Activated CD4-positive, alpha-beta T cell treated with anti-CD3 and anti-CD28 coated beads, Interleukin-2, amount 10 ng/mL, durations not matched to agents 7 days and 5 days (primary cell): ENCODE results near the gene RIPOR3. TPM values are rescaled to one million over a fixed set of nuclear protein-coding genes. Genes with fewer than 3 reads are reported as not detected.
"Not testable (repeated sequence)": the region's sequence is repeated elsewhere in the genome, so short reads cannot be mapped to it uniquely, and the experiment has no call there.

Experiments used
- CTCF ChIA-PET: fragments of 350-600 bp; sonication (Branson Sonifier 250); formaldehyde crosslinking; loops from one replicate; lab custom pipeline; 2021; ENCODE audit warnings: antibody characterized with exemption; lab: Charles Lee
- POLR2A ChIA-PET: fragments of 350-600 bp; sonication (Branson Sonifier 250); formaldehyde crosslinking; loops from one replicate; lab custom pipeline; 2021; ENCODE audit warnings: antibody characterized with exemption; lab: Charles Lee
- DNase-seq: peaks from one replicate; pipeline ENCODE4 v3.0.0-alpha.2; 2020
- H3K27ac Mint-ChIP-seq: one replicate; pipeline ENCODE4 v1.8.0; 2021; ENCODE audit warnings: mild to moderate bottlenecking, moderate library complexity, mixed read lengths
- H3K27me3 Mint-ChIP-seq: one replicate; pipeline ENCODE4 v1.8.0; 2021; ENCODE audit warnings: mixed read lengths
- H3K36me3 Mint-ChIP-seq: one replicate; pipeline ENCODE4 v1.8.0; 2021; ENCODE audit warnings: low read depth, mixed read lengths
- H3K4me1 Mint-ChIP-seq: one replicate; pipeline ENCODE4 v1.8.0; 2021; ENCODE audit warnings: mixed read lengths
- H3K4me3 Mint-ChIP-seq: one replicate; pipeline ENCODE4 v1.8.0; 2021; ENCODE audit warnings: mild to moderate bottlenecking, moderate library complexity, mixed read lengths
- H3K9me3 Mint-ChIP-seq: one replicate; pipeline ENCODE4 v1.8.0; 2021; ENCODE audit warnings: mixed read lengths
- total RNA-seq, 2 experiments: library from RNA; stranded (reverse); gene quantifications; one replicate each; pipeline ENCODE4 v1.2.3, GENCODE V29; 2021

The RIPOR3 gene
- total RNA-seq, 2 experiments from 2014 or later = not detected

- peaks cover 29% of the 10 kb centered on the region for H3K36me3 Mint-ChIP-seq
- H3K9me3 Mint-ChIP-seq = no peaks in the 10 kb centered on the region
- H3K4me1 Mint-ChIP-seq = peaks cover 40% of the 10 kb centered on the region
- H3K27me3 Mint-ChIP-seq = no peaks in the 10 kb centered on the region
- no peak overlapping the region for H3K4me3 Mint-ChIP-seq
- ChIA-PET CTCF (interaction anchor here (0.7 to 4.0 kb wide), 7 partner anchors 11 to 41 kb away, joined by 3 to 13 read pairs (median 4); partner anchors contain the start of gene PTPN1), POLR2A (interaction anchor here (0.6 kb wide), 1 partner anchor 199 kb away, joined by 6 read pairs; no protein-coding TSS in a partner anchor)
- DNase-seq = no peak
- H3K27ac Mint-ChIP-seq = peak overlapping the region; percentile 70
Measured at GRCh38 chr20:50550531-50550930, 140.8 kb downstream of the RIPOR3 start.

- Mint-ChIP-seq H3K27ac (peak overlapping the region; percentile 86), H3K27me3 (no peaks in the 10 kb centered on the region), H3K4me1 (peaks cover 52% of the 10 kb centered on the region), H3K36me3 (peaks cover 36% of the 10 kb centered on the region), H3K4me3 (no peak overlapping the region), H3K9me3 (no peaks in the 10 kb centered on the region)
- ChIA-PET CTCF (interaction anchor here (0.7 to 2.1 kb wide), 10 partner anchors 11 to 247 kb away, joined by 3 to 7 read pairs (median 4); partner anchors contain the start of gene BCAS4), POLR2A (no interaction called here)
- DNase-seq = no peak
Measured at GRCh38 chr20:50548396-50548795, 142.9 kb downstream of the RIPOR3 start.

GRCh38 chr20:50547964-50548363, 143.4 kb downstream of the RIPOR3 start:
- ChIA-PET CTCF (interaction anchor here (0.7 to 2.1 kb wide), 6 partner anchors 14 to 247 kb away, joined by 3 to 7 read pairs (median 4); partner anchors contain the start of gene BCAS4), POLR2A (no interaction called here)
- Mint-ChIP-seq H3K27me3 (no peaks in the 10 kb centered on the region), H3K4me3 (no peak overlapping the region), H3K4me1 (peaks cover 55% of the 10 kb centered on the region), H3K9me3 (no peaks in the 10 kb centered on the region), H3K27ac (peak overlapping the region; percentile 86), H3K36me3 (peaks cover 38% of the 10 kb centered on the region)
- DNase-seq = no peak

- Mint-ChIP-seq H3K4me3 (peak overlapping the region; percentile 72), H3K36me3 (peaks cover 46% of the 10 kb centered on the region), H3K4me1 (peaks cover 66% of the 10 kb centered on the region), H3K27ac (peak overlapping the region; percentile 88), H3K27me3 (no peaks in the 10 kb centered on the region), H3K9me3 (no peaks in the 10 kb centered on the region)
- ChIA-PET CTCF (interaction anchor here (0.6 to 1.8 kb wide), 4 partner anchors 17 to 418 kb away, joined by 3 to 7 read pairs (median 4); no protein-coding TSS in a partner anchor), POLR2A (no interaction called here)
- peak; percentile 38 for DNase-seq
Measured at GRCh38 chr20:50546729-50547314, 144.5 kb downstream of the RIPOR3 start.

- no peak overlapping the region for H3K4me3 Mint-ChIP-seq
- no peaks in the 10 kb centered on the region for H3K9me3 Mint-ChIP-seq
- no peak for DNase-seq
- H3K27me3 Mint-ChIP-seq = no peaks in the 10 kb centered on the region
- ChIA-PET CTCF (interaction anchor here (1.2 to 1.4 kb wide), 2 partner anchors 9 to 81 kb away, joined by 4 to 6 read pairs; no protein-coding TSS in a partner anchor), POLR2A (no interaction called here)
- peaks cover 83% of the 10 kb centered on the region for H3K4me1 Mint-ChIP-seq
- peak overlapping the region; percentile 88 for H3K27ac Mint-ChIP-seq
- H3K36me3 Mint-ChIP-seq = peaks cover 56% of the 10 kb centered on the region
Measured at GRCh38 chr20:50545126-50545525, 146.2 kb downstream of the RIPOR3 start.

- H3K4me3 Mint-ChIP-seq = no peak overlapping the region
- DNase-seq = no peak
- H3K27me3 Mint-ChIP-seq = no peaks in the 10 kb centered on the region
- no peak overlapping the region for H3K27ac Mint-ChIP-seq
- peaks cover 77% of the 10 kb centered on the region for H3K4me1 Mint-ChIP-seq
- CTCF ChIA-PET = interaction anchor here (0.6 to 1.5 kb wide), 2 partner anchors 23 to 1675 kb away, joined by 3 to 4 read pairs; no protein-coding TSS in a partner anchor
- peaks cover 54% of the 10 kb centered on the region for H3K36me3 Mint-ChIP-seq
- no peaks in the 10 kb centered on the region for H3K9me3 Mint-ChIP-seq
- POLR2A ChIA-PET = no interaction called here
Measured at GRCh38 chr20:50543326-50543725, 148.0 kb downstream of the RIPOR3 start.

GRCh38 chr20:50541606-50542041, 149.7 kb downstream of the RIPOR3 start:
- ChIA-PET CTCF (interaction anchor here (1.0 to 1.6 kb wide), 5 partner anchors 8 to 74 kb away, joined by 3 to 4 read pairs (median 3); no protein-coding TSS in a partner anchor), POLR2A (no interaction called here)
- Mint-ChIP-seq H3K4me1 (peaks cover 73% of the 10 kb centered on the region), H3K36me3 (peaks cover 53% of the 10 kb centered on the region), H3K27ac (no peak overlapping the region), H3K4me3 (no peak overlapping the region), H3K27me3 (no peaks in the 10 kb centered on the region), H3K9me3 (no peaks in the 10 kb centered on the region)
- no peak for DNase-seq

- Mint-ChIP-seq H3K27ac (no peak overlapping the region), H3K36me3 (peaks cover 54% of the 10 kb centered on the region), H3K27me3 (no peaks in the 10 kb centered on the region), H3K4me1 (peaks cover 70% of the 10 kb centered on the region), H3K4me3 (no peak overlapping the region), H3K9me3 (no peaks in the 10 kb centered on the region)
- DNase-seq = no peak
- ChIA-PET POLR2A (no interaction called here), CTCF (interaction anchor here (1.0 to 1.6 kb wide), 4 partner anchors 8 to 73 kb away, joined by 3 to 4 read pairs (median 3); no protein-coding TSS in a partner anchor)
Measured at GRCh38 chr20:50540620-50541605, 150.4 kb downstream of the RIPOR3 start.

- H3K9me3 Mint-ChIP-seq, H3K27ac Mint-ChIP-seq, H3K4me3 Mint-ChIP-seq, POLR2A ChIA-PET, DNase-seq, H3K27me3 Mint-ChIP-seq: not testable (repeated sequence)
- Mint-ChIP-seq H3K36me3 (peaks cover 56% of the 10 kb centered on the region), H3K4me1 (peaks cover 68% of the 10 kb centered on the region)
- CTCF ChIA-PET = interaction anchor here (1.0 kb wide), 1 partner anchor 22 kb away, joined by 3 read pairs; no protein-coding TSS in a partner anchor
Measured at GRCh38 chr20:50539798-50540197, 151.5 kb downstream of the RIPOR3 start.

GRCh38 chr20:50538276-50538675, 153.1 kb downstream of the RIPOR3 start:
- peaks cover 52% of the 10 kb centered on the region for H3K36me3 Mint-ChIP-seq
- H3K27me3 Mint-ChIP-seq = no peaks in the 10 kb centered on the region
- no peak overlapping the region for H3K27ac Mint-ChIP-seq
- DNase-seq = no peak
- peaks cover 60% of the 10 kb centered on the region for H3K4me1 Mint-ChIP-seq
- ChIA-PET POLR2A (no interaction called here), CTCF (interaction anchor here (0.6 to 2.1 kb wide), 7 partner anchors 8 to 118 kb away, joined by 3 to 7 read pairs (median 4); no protein-coding TSS in a partner anchor)
- H3K4me3 Mint-ChIP-seq = no peak overlapping the region
- H3K9me3 Mint-ChIP-seq = no peaks in the 10 kb centered on the region

- peaks cover 59% of the 10 kb centered on the region for H3K4me1 Mint-ChIP-seq
- ChIA-PET CTCF (interaction anchor here (0.6 to 2.1 kb wide), 9 partner anchors 8 to 119 kb away, joined by 3 to 7 read pairs (median 4); no protein-coding TSS in a partner anchor), POLR2A (no interaction called here)
- H3K4me3 Mint-ChIP-seq = no peak overlapping the region
- DNase-seq = no peak
- no peaks in the 10 kb centered on the region for H3K9me3 Mint-ChIP-seq
- H3K27ac Mint-ChIP-seq = no peak overlapping the region
- no peaks in the 10 kb centered on the region for H3K27me3 Mint-ChIP-seq
- H3K36me3 Mint-ChIP-seq = peaks cover 50% of the 10 kb centered on the region
Measured at GRCh38 chr20:50537546-50538201, 153.7 kb downstream of the RIPOR3 start.

GRCh38 chr20:50536333-50536732, 155.0 kb downstream of the RIPOR3 start:
- Mint-ChIP-seq H3K4me1 (peaks cover 57% of the 10 kb centered on the region), H3K36me3 (peaks cover 38% of the 10 kb centered on the region), H3K4me3 (no peak overlapping the region), H3K9me3 (no peaks in the 10 kb centered on the region), H3K27me3 (no peaks in the 10 kb centered on the region), H3K27ac (no peak overlapping the region)
- POLR2A ChIA-PET = no interaction called here
- DNase-seq = no peak
- CTCF ChIA-PET = interaction anchor here (0.7 to 1.6 kb wide), 3 partner anchors 15 to 37 kb away, joined by 3 to 4 read pairs (median 3); no protein-coding TSS in a partner anchor
